Calu3 (cell line): Measurements from ENCODE around the gene DLG2. TPM values are rescaled to one million over a fixed set of nuclear protein-coding genes. Genes with fewer than 3 reads are reported as not detected.
"Not testable (repeated sequence)": the region's sequence is repeated elsewhere in the genome, so short reads cannot be mapped to it uniquely, and the experiment has no call there.

Experiments
- BruUV-seq: library from RNA; stranded (reverse); fragments of 400-500 nt; replicated peaks from 2 replicates; lab custom pipeline; 2021; lab: Mats Ljungman, UMichigan
- CTCF ChIA-PET: fragments of 300-600 bp; sonication (Branson Sonifier 250); formaldehyde crosslinking; loops from one replicate; lab custom pipeline; 2022; ENCODE audit warnings: antibody characterized with exemption; lab: Charles Lee
- DNase-seq: peaks from one replicate; pipeline ENCODE4 v3.0.0; 2022
- H3K27ac Mint-ChIP-seq: one replicate; pipeline ENCODE4 v1.8.0; 2022; ENCODE audit warnings: mixed read lengths; ENCODE audit not compliant: unreplicated experiment
- H3K27me3 Mint-ChIP-seq: one replicate; pipeline ENCODE4 v1.8.0; 2022; ENCODE audit warnings: mixed read lengths; ENCODE audit not compliant: unreplicated experiment
- H3K36me3 Mint-ChIP-seq: one replicate; pipeline ENCODE4 v1.8.0; 2022; ENCODE audit warnings: mild to moderate bottlenecking, moderate library complexity, mixed read lengths; ENCODE audit not compliant: insufficient read depth, unreplicated experiment
- H3K4me1 Mint-ChIP-seq: one replicate; pipeline ENCODE4 v1.8.0; 2022; ENCODE audit warnings: mild to moderate bottlenecking, low read depth, mixed read lengths; ENCODE audit not compliant: unreplicated experiment
- H3K4me3 Mint-ChIP-seq: one replicate; pipeline ENCODE4 v1.8.0; 2022; ENCODE audit warnings: mild to moderate bottlenecking, low read depth, moderate library complexity, mixed read lengths; ENCODE audit not compliant: unreplicated experiment
- H3K9me3 Mint-ChIP-seq: one replicate; pipeline ENCODE4 v1.8.0; 2022; ENCODE audit warnings: low read depth, mixed read lengths; ENCODE audit not compliant: unreplicated experiment
- intact Hi-C: fragments of 100-400 bp; cut with micrococcal nuclease; formaldehyde crosslinking; loops from one replicate; pipeline ENCODE4 v1.10.0; 2022; ENCODE audit not compliant: unreplicated experiment
- total RNA-seq: library from RNA; stranded (reverse); gene quantifications from 2 replicates; pipeline ENCODE4 v1.2.3, GENCODE V29; 2022
- TF ChIP-seq, protein P1 (sequence below): fragments of 200-600 bp; IDR thresholded peaks from one replicate; pipeline ENCODE4 v1.8.0; 2022; ENCODE audit warnings: antibody characterized with exemption; ENCODE audit not compliant: unreplicated experiment

Gene DLG2
- total RNA-seq, 1 experiment from 2014 or later, result 0.71 TPM

DNA sequence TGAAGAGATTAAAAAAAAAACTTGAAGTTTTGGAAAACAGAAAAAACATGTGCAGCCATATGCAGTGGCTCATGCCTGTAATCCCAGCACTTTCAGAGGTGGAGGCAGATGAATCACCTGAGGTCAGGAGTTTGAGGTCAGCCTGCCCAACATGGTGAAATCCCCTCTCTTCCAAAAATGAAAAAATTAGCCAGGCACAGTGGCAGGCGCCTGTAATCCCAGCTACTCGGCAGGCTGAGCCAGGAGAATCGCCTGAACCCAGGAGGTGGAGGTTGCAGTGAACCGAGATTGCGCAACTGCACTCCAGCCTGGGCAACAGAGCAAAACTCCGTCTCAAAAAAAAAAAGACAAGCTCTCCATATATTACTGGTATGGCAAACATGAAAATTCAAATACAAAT lies 7.6 kb downstream of the DLG2 start:
- TF ChIP-seq, protein P1, sequence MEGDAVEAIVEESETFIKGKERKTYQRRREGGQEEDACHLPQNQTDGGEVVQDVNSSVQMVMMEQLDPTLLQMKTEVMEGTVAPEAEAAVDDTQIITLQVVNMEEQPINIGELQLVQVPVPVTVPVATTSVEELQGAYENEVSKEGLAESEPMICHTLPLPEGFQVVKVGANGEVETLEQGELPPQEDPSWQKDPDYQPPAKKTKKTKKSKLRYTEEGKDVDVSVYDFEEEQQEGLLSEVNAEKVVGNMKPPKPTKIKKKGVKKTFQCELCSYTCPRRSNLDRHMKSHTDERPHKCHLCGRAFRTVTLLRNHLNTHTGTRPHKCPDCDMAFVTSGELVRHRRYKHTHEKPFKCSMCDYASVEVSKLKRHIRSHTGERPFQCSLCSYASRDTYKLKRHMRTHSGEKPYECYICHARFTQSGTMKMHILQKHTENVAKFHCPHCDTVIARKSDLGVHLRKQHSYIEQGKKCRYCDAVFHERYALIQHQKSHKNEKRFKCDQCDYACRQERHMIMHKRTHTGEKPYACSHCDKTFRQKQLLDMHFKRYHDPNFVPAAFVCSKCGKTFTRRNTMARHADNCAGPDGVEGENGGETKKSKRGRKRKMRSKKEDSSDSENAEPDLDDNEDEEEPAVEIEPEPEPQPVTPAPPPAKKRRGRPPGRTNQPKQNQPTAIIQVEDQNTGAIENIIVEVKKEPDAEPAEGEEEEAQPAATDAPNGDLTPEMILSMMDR, result no peak
- no peak overlapping the region for H3K27ac Mint-ChIP-seq
- intact Hi-C loops, result no loop called here
- no peaks in the 10 kb centered on the region for H3K9me3 Mint-ChIP-seq
- no peak overlapping the region for H3K4me3 Mint-ChIP-seq
- BruUV-seq, result no TSS peak
- peaks cover 9% of the 10 kb centered on the region for H3K4me1 Mint-ChIP-seq
- H3K36me3 Mint-ChIP-seq, result no peaks in the 10 kb centered on the region
- no peak for DNase-seq
- H3K27me3 Mint-ChIP-seq, result no peaks in the 10 kb centered on the region
- CTCF ChIA-PET, result no interaction called here

DNA sequence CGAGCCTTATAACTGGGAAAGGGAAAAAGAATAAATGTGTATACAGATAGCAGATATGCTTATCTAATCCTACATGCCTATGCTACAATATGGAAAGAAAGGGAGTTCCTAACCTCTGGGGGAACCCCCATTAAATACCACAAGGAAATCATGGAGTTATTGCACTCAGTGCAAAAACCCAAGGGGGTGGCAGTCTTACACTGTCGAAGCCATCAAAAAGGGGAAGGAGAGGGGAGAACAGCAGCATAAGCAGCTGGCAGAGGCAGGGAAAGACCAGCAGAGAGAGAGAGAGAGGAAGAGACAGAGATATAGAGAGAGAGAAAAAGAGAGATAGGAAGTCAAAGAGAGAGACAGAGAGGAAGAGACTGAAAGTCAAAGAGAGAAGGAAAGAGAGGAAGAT lies 15.5 kb downstream of the DLG2 start:
- not testable (repeated sequence) for BruUV-seq, H3K4me1 Mint-ChIP-seq

DNA sequence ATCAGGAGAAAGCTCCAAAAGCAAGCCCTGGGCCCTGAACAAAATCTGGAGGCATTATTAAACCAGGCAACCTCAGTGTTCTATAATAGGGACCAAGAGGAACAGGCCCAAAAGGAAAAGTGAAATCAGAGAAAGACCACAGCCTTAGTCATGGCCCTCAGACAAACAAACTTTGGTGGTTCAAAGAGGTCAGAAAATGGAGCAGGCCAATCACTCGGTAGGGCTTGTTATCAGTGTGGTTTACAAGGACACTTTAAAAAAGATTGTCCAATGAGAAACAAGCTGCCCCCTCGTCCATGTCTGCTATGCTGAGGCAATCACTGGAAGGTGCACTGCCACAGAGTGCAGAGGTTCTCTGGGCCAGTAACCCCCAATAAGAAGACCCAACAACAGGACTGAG lies 17.9 kb downstream of the DLG2 start:
- H3K9me3 Mint-ChIP-seq, BruUV-seq, intact Hi-C loops, H3K4me3 Mint-ChIP-seq, CTCF ChIA-PET, DNase-seq, H3K4me1 Mint-ChIP-seq, H3K27ac Mint-ChIP-seq, H3K36me3 Mint-ChIP-seq, H3K27me3 Mint-ChIP-seq: not testable (repeated sequence)

More for the DNA sequence above, 15.5 kb downstream of the DLG2 start:
- H3K4me3 Mint-ChIP-seq, H3K27me3 Mint-ChIP-seq, CTCF ChIA-PET, H3K9me3 Mint-ChIP-seq, DNase-seq, H3K36me3 Mint-ChIP-seq, H3K27ac Mint-ChIP-seq, intact Hi-C loops: not testable (repeated sequence)

DNA sequence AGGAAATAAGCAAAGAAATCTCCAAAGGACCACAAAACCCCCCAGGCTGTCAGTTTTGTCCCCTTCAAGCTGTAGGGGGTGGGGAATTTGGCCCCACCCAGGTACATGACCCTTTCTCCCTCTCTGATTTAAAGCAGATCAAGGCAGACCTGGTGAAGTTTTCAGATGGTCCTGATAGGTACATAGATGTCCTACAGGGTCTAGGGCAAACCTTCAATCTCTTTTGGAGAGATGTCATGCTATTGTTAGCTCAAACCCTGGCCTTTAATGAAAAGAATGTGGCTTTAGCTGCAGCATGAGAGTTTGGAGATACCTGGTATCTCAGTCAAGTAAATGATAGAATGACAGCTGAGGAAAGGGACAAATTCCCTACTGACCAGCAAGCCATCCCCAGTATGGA lies 18.5 kb downstream of the DLG2 start:
- H3K9me3 Mint-ChIP-seq, H3K27ac Mint-ChIP-seq, BruUV-seq, H3K36me3 Mint-ChIP-seq, H3K4me3 Mint-ChIP-seq, CTCF ChIA-PET, DNase-seq, H3K27me3 Mint-ChIP-seq, intact Hi-C loops, H3K4me1 Mint-ChIP-seq: not testable (repeated sequence)

DNA sequence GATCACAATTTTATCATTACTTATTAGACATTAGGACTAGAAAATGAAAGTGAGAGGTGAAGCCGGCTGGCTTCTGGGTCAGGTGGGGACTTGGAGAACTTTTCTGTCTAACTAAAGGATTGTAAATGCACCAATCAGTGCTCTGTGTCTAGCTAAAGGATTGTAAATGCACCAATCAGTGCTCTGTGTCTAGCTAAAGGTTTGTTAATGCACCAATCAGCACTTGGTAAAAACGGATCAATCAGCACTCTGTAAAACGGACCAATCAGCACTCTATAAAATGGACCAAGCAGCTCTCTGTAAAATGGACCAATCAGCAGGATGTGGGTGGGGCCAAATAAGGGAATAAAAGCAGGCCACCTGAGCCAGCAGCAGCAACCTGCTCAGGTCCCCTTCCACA lies 20.9 kb downstream of the DLG2 start:
- DNase-seq, intact Hi-C loops, H3K27ac Mint-ChIP-seq, CTCF ChIA-PET, H3K9me3 Mint-ChIP-seq, H3K4me3 Mint-ChIP-seq, H3K4me1 Mint-ChIP-seq, BruUV-seq, H3K36me3 Mint-ChIP-seq, H3K27me3 Mint-ChIP-seq: not testable (repeated sequence)

DNA sequence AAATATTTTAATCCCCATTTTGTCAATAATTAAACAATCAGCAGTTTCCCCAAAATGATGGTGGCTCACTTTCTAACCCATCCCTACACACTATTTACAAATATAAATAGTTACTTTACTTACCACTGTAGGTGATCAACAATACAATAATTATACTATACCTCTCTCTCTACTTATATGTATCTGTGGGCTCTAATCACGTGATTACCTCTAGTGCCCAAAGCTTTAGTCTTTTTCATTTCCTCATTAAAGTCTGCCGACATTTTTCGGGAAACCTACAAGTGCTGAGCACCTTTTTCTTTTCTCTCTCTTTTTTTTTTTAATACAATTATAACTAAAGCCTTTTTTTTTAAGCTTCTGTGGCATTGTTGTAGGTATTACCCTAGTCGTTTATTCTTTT lies 23.9 kb downstream of the DLG2 start:
- no peak for DNase-seq
- Mint-ChIP-seq H3K4me3 (no peak overlapping the region), H3K4me1 (no peaks in the 10 kb centered on the region), H3K27me3 (no peaks in the 10 kb centered on the region), H3K36me3 (no peaks in the 10 kb centered on the region), H3K27ac (no peak overlapping the region), H3K9me3 (no peaks in the 10 kb centered on the region)
- CTCF ChIA-PET, result no interaction called here
- TF ChIP-seq, protein P1, result no peak
- BruUV-seq, result no TSS peak
- intact Hi-C loops, result no loop called here
